MM.1S (cell line): Measurements from ENCODE around the gene TCL1B.

ENCODE experiments used
- DNase-seq: peaks from one replicate; pipeline ENCODE4 v3.0.0-alpha.2; 2015
- H2AFZ ChIP-seq: fragments of 300-600 bp; sonication (generic); 2 replicates; pipeline ENCODE4 v1.6.0; 2016; ENCODE audit warnings: antibody characterized with exemption, low read length
- H3F3A ChIP-seq: fragments of 300-600 bp; sonication (generic); 2 replicates; pipeline ENCODE4 v1.6.1; 2016; ENCODE audit warnings: mild to moderate bottlenecking, antibody characterized with exemption, low read length, moderate library complexity, mixed read lengths; ENCODE audit not compliant: insufficient read depth
- H3K27ac ChIP-seq: fragments of 300-600 bp; sonication (generic); 2 replicates; pipeline ENCODE4 v1.5.1; 2016; ENCODE audit warnings: mild to moderate bottlenecking, low read length
- H3K27me3 ChIP-seq: fragments of 300-600 bp; sonication (generic); replicated peaks from 2 replicates; pipeline ENCODE4 v1.6.0; 2016; ENCODE audit warnings: low read length; ENCODE audit not compliant: insufficient read depth
- H3K36me3 ChIP-seq: fragments of 300-600 bp; sonication (generic); replicated peaks from 2 replicates; pipeline ENCODE4 v1.6.1; 2016; ENCODE audit warnings: mild to moderate bottlenecking, low read length, mixed read lengths; ENCODE audit not compliant: insufficient read depth
- H3K4me1 ChIP-seq: fragments of 300-600 bp; sonication (generic); 2 replicates; pipeline ENCODE4 v1.6.1; 2016; ENCODE audit warnings: low read length, mixed read lengths
- H3K4me2 ChIP-seq: fragments of 300-600 bp; sonication (generic); 2 replicates; pipeline ENCODE4 v1.6.0; 2016; ENCODE audit warnings: low read depth, low read length
- H3K4me3 ChIP-seq: fragments of 300-600 bp; sonication (generic); 2 replicates; pipeline ENCODE4 v1.5.1; 2016; ENCODE audit warnings: low read length, mixed read lengths
- H3K79me2 ChIP-seq: fragments of 300-600 bp; sonication (generic); 2 replicates; pipeline ENCODE4 v1.6.1; 2016; ENCODE audit warnings: mixed run types, low read length, mixed read lengths
- H3K9ac ChIP-seq: fragments of 300-600 bp; sonication (generic); 2 replicates; pipeline ENCODE4 v1.6.1; 2016; ENCODE audit warnings: low read length, mixed read lengths
- H3K9me2 ChIP-seq: fragments of 300-600 bp; sonication (generic); replicated peaks from 2 replicates; pipeline ENCODE4 v1.6.1; 2016; ENCODE audit warnings: mild to moderate bottlenecking, low read length, mixed read lengths; ENCODE audit not compliant: insufficient read depth
- H3K9me3 ChIP-seq: fragments of 300-600 bp; sonication (generic); replicated peaks from 2 replicates; pipeline ENCODE4 v1.6.1; 2016; ENCODE audit warnings: mild to moderate bottlenecking, low read length, mixed read lengths; ENCODE audit not compliant: insufficient read depth
- H4K20me1 ChIP-seq: fragments of 300-600 bp; sonication (generic); 2 replicates; pipeline ENCODE4 v1.6.1; 2016; ENCODE audit warnings: mild to moderate bottlenecking, low read length, moderate library complexity, mixed read lengths; ENCODE audit not compliant: insufficient read depth
- CTCF ChIP-seq: fragments of 300-600 bp; sonication (generic); IDR thresholded peaks from 2 replicates; pipeline ENCODE4 v1.5.1; 2016; ENCODE audit warnings: antibody characterized with exemption, low read length, mixed read lengths
- EZH2 ChIP-seq: fragments of 300-600 bp; sonication (generic); optimal IDR thresholded peaks from 2 replicates; pipeline ENCODE3; 2017; ENCODE audit warnings: low read depth, mild to moderate bottlenecking, antibody characterized with exemption, low read length, mixed read lengths
- EZH2phosphoT487 ChIP-seq: fragments of 300-600 bp; sonication (generic); IDR thresholded peaks from 2 replicates; pipeline ENCODE4 v1.6.1; 2018; ENCODE audit warnings: antibody characterized with exemption, low read length

The TCL1B gene

DNA sequence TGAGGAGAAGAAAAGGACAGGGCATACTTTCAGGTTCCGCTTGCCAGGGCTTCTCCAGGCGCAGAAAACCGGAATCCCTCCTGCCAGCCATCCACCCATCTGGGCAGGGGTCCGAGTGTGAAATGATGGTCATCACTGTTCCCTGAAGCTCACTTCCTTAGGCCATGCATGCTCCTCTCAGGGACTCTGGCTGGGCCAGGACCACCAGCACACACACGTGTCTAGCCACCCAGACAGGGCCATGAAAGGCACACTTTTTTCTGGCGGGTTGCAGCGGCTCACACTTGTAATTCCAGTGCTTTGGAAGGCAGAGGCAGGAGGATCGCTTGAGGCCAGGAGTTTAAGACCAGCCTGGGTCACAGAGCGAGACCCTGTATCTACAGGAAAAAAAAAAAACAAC is 26.2 kb downstream of the TCL1B start:
- H3K79me2 ChIP-seq: no peaks in the 10 kb centered on the region
- no peaks in the 10 kb centered on the region; the same call in 1 of the 2 replicates for H3K27me3 ChIP-seq
- H3K4me1 ChIP-seq: no peaks in the 10 kb centered on the region
- no peak overlapping the region for H3K27ac ChIP-seq
- H3K9me3 ChIP-seq: no peaks in the 10 kb centered on the region
- no peak overlapping the region for H2AFZ ChIP-seq
- no peaks in the 10 kb centered on the region for H3K9me2 ChIP-seq
- DNase-seq: no peak
- TF ChIP-seq CTCF (no peak), EZH2phosphoT487 (no peak), EZH2 (no peak)
- H4K20me1 ChIP-seq: no peaks in the 10 kb centered on the region
- no peak overlapping the region for H3K9ac ChIP-seq
- H3F3A ChIP-seq: no peaks in the 10 kb centered on the region
- no peak overlapping the region for H3K4me3 ChIP-seq
- H3K36me3 ChIP-seq: no peaks in the 10 kb centered on the region
- no peak overlapping the region for H3K4me2 ChIP-seq

- H3K4me3 ChIP-seq: no peak within 1 kb of the TSS
- no peaks in the 10 kb centered on the region for H3K9me2 ChIP-seq
- H3K36me3 ChIP-seq: no peaks in the 10 kb centered on the region
- DNase-seq: no peak
- TF ChIP-seq EZH2phosphoT487 (no peak), EZH2 (no peak), CTCF (no peak)
- no peaks in the 10 kb centered on the region for H3K4me1 ChIP-seq
- no peak within 1 kb of the TSS for H3K9ac ChIP-seq
- H3F3A ChIP-seq: no peaks in the 10 kb centered on the region
- no peaks in the 10 kb centered on the region; the same call in 1 of the 2 replicates for H3K27me3 ChIP-seq
- no peaks in the 10 kb centered on the region for H4K20me1 ChIP-seq
- H3K79me2 ChIP-seq: no peaks in the 10 kb centered on the region
- no peak within 1 kb of the TSS for H2AFZ ChIP-seq
- H3K9me3 ChIP-seq: no peaks in the 10 kb centered on the region
- H3K4me2 ChIP-seq: no peak within 1 kb of the TSS
- H3K27ac ChIP-seq: no peak within 1 kb of the TSS
Observed at GRCh38 chr14:95713596-95714371, 27.6 kb downstream of the TCL1B start, which contains the start of gene TCL1A. Gene TCL1A (minus strand): TSS chr14:95714125. CDS start chr14:95714066, 59 bp downstream.

- DNase-seq: no peak
- H3K4me1 ChIP-seq: no peaks in the 10 kb centered on the region
Observed at GRCh38 chr14:95722525-95723190, 36.4 kb downstream of the TCL1B start.

More at GRCh38 chr14:95722525-95723190, 36.4 kb downstream of the TCL1B start:
- H3K27me3 ChIP-seq: no peaks in the 10 kb centered on the region
- H2AFZ ChIP-seq: no peak overlapping the region
- no peaks in the 10 kb centered on the region for H3K9me3 ChIP-seq
- H3K79me2 ChIP-seq: no peaks in the 10 kb centered on the region
- no peak overlapping the region for H3K27ac ChIP-seq
- H3K36me3 ChIP-seq: no peaks in the 10 kb centered on the region
- H3K9ac ChIP-seq: no peak overlapping the region
- no peak overlapping the region for H3K4me2 ChIP-seq
- no peaks in the 10 kb centered on the region for H4K20me1 ChIP-seq
- H3F3A ChIP-seq: no peaks in the 10 kb centered on the region
- no peaks in the 10 kb centered on the region for H3K9me2 ChIP-seq
- no peak for TF ChIP-seq CTCF
- no peak for TF ChIP-seq EZH2phosphoT487
- no peak for TF ChIP-seq EZH2
- H3K4me3 ChIP-seq: no peak overlapping the region
